Ramos (cell line): ENCODE results near the gene LZTR1.
"Not testable (repeated sequence)": the region's sequence is repeated elsewhere in the genome, so short reads cannot be mapped to it uniquely, and the experiment has no call there.

Experiments
- in situ Hi-C: fragments of 300-500 bp; cut with MboI; formaldehyde crosslinking; loops from one replicate; pipeline ENCODE4 v1.14.3; 2022; ENCODE audit warnings: low sequenced_read_pairs; ENCODE audit not compliant: unreplicated experiment

LZTR1 gene

GRCh38 chr22:20965104-20965887, 16.8 kb upstream of the LZTR1 start:
- in situ Hi-C loops: no loop called here

GRCh38 chr22:20965888-20966855, 15.9 kb upstream of the LZTR1 start:
- in situ Hi-C loops: no loop called here

GRCh38 chr22:20966883-20967696, 15.0 kb upstream of the LZTR1 start, which contains the start of gene AIFM3:
AIFM3 (plus strand) TSS chr22:20967255; CDS start chr22:20967945, 690 bp downstream.
- in situ Hi-C loops: no loop called here

- in situ Hi-C loops: no loop called here
Observed at GRCh38 chr22:20967697-20968211, 14.3 kb upstream of the LZTR1 start.

- in situ Hi-C loops: no loop called here
Observed at GRCh38 chr22:20968281-20968977, 13.7 kb upstream of the LZTR1 start.

GRCh38 chr22:20970939-20971657, 11.0 kb upstream of the LZTR1 start:
- in situ Hi-C loops: no loop called here

- in situ Hi-C loops: not testable (repeated sequence)
Observed at GRCh38 chr22:20972014-20972694, 9.9 kb upstream of the LZTR1 start.

GRCh38 chr22:20972933-20973577, 9.0 kb upstream of the LZTR1 start:
- in situ Hi-C loops: no loop called here

GRCh38 chr22:20973634-20974286, 8.3 kb upstream of the LZTR1 start:
- in situ Hi-C loops: no loop called here

- in situ Hi-C loops: no loop called here
Observed at GRCh38 chr22:20974336-20974955, 7.7 kb upstream of the LZTR1 start.

- in situ Hi-C loops: no loop called here
Observed at GRCh38 chr22:20975541-20976290, 6.4 kb upstream of the LZTR1 start.

- in situ Hi-C loops: no loop called here
Observed at GRCh38 chr22:20976291-20976877, 5.7 kb upstream of the LZTR1 start.

- in situ Hi-C loops: no loop called here
Observed at GRCh38 chr22:20977019-20977418, 5.1 kb upstream of the LZTR1 start.

GRCh38 chr22:20977516-20978170, 4.5 kb upstream of the LZTR1 start:
- in situ Hi-C loops: no loop called here

- in situ Hi-C loops: no loop called here
Observed at GRCh38 chr22:20978419-20978818, 3.7 kb upstream of the LZTR1 start.
